GM18909 (cell line): Measurements from ENCODE around the gene CD19.
"Not testable (repeated sequence)": the region's sequence is repeated elsewhere in the genome, so short reads cannot be mapped to it uniquely, and the experiment has no call there.

Experiments used
- ATAC-seq: cut with Tn5 transposase; IDR thresholded peaks from one replicate; pipeline ENCODE4 v1.9.1; 2021; ENCODE audit warnings: mild to moderate bottlenecking; ENCODE audit not compliant: unreplicated experiment, poor library complexity

Gene CD19

DNA sequence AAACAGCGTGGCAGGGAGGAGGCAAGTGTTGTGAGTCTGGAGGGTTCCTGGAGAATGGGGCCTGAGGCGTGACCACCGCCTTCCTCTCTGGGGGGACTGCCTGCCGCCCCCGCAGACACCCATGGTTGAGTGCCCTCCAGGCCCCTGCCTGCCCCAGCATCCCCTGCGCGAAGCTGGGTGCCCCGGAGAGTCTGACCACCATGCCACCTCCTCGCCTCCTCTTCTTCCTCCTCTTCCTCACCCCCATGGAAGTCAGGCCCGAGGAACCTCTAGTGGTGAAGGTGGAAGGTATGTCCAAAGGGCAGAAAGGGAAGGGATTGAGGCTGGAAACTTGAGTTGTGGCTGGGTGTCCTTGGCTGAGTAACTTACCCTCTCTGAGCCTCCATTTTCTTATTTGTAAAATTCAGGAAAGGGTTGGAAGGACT lies at the start of gene CD19:
TSS of gene CD19 (plus strand) at position 171 of the 425 bp plus-strand sequence. CDS start at position 201, 30 bp downstream.
- no peak for ATAC-seq

GRCh38 chr16:28882551-28883160 lies 49.1 kb upstream of the CD19 start:
- ATAC-seq: no peak

- no peak for ATAC-seq
These were observed 48.4 kb upstream of the CD19 start for GRCh38 chr16:28883221-28883996.

GRCh38 chr16:28884045-28884444 lies 47.7 kb upstream of the CD19 start:
- no peak for ATAC-seq

GRCh38 chr16:28886945-28887344 lies 44.8 kb upstream of the CD19 start:
- ATAC-seq: no peak

DNA sequence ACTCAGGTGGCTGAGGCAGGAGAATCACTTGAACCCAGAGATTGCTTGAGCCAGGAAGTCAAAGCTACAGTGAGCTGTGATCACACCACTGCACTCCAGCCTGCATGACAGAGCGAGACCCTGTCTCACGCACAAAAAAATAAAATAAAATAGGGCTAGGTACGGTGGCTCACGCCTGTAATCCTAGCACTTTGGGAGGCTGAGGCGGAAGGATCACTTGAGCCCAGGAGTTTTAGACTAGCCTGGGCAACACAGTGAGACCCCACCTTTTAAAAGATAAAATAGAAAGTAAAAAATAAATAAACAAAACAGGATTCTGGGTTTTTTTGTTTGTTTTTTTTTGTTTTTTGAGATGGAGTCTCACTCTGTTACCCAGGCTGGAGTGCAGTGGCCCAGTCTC lies 41.4 kb upstream of the CD19 start:
- not testable (repeated sequence) for ATAC-seq

DNA sequence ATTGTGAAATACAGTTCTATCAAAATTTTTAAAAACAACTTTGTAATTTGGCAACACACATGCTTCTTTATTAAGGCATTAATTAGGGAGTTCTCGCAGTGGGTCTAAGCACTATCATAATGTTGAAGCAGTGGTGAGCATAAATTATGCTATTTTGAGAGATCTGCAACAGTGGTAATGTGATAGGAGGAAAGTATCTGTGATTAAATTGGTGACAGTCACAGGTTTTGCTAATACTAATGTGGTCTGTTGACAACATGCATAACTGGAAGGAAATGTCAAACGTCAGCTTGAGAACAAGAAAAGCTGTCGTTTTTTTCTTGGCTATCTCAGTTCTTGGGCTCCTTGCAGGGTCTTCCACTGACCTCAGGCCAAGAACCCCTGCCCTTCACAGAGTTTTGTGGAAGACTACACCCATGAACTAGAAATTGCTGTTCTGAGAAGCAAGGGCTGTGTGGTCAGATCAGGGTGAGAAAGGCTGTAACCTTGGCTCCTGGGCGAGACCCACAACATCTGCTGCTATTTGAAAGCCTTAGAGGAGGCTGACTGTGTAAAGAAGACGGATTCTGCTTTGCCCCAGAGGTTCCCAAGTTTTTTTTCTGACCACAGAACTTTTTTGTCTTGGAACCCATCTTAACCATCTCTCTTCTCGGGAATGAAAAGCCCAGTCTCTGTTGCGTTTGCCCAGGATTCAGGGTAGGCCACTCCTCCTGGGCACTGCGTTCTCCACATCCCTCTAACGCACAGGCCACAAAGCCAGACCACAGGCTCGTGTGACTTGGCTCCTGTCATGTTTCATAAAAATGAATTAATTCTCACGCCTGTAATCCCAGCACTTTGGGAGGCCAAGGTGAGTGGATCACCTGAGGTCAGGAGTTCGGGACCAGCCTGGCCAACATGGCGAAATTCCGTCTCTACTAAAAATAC lies 39.5 kb upstream of the CD19 start:
- ATAC-seq: no peak

DNA sequence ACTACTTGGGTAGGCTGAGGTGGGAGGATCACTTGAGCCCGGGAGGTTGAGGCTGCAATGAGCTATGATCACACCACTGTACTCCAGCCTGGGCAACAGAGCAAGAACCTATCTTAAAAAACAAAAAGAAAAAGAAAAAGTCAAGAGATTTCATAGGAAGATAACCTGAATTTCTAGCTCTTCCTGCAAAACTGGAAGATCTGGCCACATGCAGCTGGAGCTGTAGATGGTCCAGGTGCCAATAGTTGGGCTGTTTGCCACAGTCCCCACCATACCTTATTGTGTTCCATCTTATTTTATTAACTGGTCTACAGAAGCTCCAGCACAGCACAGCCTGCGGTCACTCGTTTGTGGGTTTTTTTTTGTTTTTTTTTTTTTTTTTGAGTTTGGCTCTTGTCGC lies 38.5 kb upstream of the CD19 start:
- ATAC-seq: no peak

DNA sequence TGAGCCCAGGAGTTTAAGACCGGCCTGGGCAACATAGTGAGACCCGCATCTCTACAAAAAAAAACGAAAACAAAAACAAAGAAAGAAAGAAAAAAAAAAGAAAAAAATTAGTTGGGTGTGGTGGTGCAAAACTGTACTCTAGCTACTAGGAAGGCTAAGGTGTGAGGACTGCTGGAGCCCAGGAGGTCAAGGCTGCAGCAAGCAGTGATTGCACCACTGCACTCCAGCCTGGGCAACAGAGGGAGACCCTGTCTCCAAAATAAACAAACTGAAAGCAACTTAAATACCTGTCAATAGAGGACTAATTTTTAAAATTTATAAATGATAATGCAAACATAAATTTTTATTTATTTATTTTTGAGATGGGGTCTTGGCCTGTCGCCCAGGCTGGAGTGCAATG lies 36.2 kb upstream of the CD19 start:
- ATAC-seq: no peak

- no peak for ATAC-seq
These were observed 33.9 kb upstream of the CD19 start for GRCh38 chr16:28897826-28898225.

DNA sequence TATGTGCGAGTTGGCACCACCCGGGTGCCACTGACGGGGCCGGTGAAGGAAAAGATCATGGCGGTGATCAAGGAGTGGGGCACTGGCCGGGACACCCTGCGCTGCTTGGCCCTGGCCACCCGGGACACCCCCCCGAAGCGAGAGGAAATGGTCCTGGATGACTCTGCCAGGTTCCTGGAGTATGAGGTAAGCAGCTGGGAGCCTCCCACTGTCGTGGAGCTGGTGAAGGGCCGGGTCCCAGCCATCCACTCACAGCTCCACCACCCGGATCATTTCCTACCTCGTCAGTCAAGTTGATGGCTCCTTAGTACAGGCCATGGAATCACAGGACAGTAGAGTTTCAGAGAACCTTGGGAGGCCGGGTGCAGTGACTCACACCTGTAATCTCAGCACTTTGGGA lies 33.5 kb upstream of the CD19 start:
- ATAC-seq: no peak

GRCh38 chr16:28898942-28899341 lies 32.8 kb upstream of the CD19 start:
- no peak for ATAC-seq

GRCh38 chr16:28899882-28900590 lies 31.7 kb upstream of the CD19 start:
- no peak for ATAC-seq

- no peak for ATAC-seq
These were observed 31.2 kb upstream of the CD19 start for GRCh38 chr16:28900601-28901000.

DNA sequence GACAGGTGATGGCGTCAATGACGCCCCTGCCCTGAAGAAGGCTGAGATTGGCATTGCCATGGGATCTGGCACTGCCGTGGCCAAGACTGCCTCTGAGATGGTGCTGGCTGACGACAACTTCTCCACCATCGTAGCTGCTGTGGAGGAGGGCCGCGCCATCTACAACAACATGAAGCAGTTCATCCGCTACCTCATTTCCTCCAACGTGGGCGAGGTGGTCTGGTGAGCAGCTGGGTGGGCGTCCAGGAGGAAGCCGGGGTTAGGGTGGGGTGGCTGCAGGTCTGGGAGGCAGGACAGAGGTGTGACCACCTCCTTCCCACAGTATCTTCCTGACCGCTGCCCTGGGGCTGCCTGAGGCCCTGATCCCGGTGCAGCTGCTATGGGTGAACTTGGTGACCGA lies 29.9 kb upstream of the CD19 start:
- no peak for ATAC-seq

DNA sequence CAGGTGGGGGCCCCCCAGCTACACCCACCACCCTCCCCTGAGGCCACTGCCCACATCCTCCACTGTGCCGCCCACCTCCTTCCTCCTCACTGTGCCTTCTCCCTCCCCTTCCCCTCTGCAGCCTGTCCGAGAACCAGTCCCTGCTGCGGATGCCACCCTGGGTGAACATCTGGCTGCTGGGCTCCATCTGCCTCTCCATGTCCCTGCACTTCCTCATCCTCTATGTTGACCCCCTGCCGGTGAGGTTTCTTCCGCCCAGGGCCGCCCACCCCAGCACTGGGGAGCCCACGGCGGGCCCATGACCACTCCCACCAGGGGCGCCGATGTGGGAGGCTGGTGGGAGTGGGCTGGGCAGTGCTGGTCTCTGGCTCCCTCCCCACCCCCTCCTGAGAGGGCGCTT lies 28.9 kb upstream of the CD19 start:
- ATAC-seq: no peak

GRCh38 chr16:28903344-28904042 lies 28.3 kb upstream of the CD19 start:
- no peak for ATAC-seq

GRCh38 chr16:28904363-28904762 lies 27.4 kb upstream of the CD19 start:
- ATAC-seq: no peak

- no peak for ATAC-seq
These were observed 26.9 kb upstream of the CD19 start for GRCh38 chr16:28904828-28905227.
